Measurements from ENCODE around the gene ZNRF1. TPM values are rescaled to one million over a fixed set of nuclear protein-coding genes. Genes with fewer than 3 reads are reported as not detected.
A peak's percentile ranks its signal among the peaks of the same experiment; 100 is the strongest.

ZNRF1 gene
- total and polyA plus RNA-seq, 2 of the 13 experiments (the other 11 are each of a cell fraction or from before 2014, with no cell fraction given) = 43.9 to 58.7 TPM

- TF ChIP-seq GPBP1L1 (CRISPR knock-in tag; IDR thresholded peaks at IDR 0.05) = no peak
- TF ChIP-seq, protein P1, sequence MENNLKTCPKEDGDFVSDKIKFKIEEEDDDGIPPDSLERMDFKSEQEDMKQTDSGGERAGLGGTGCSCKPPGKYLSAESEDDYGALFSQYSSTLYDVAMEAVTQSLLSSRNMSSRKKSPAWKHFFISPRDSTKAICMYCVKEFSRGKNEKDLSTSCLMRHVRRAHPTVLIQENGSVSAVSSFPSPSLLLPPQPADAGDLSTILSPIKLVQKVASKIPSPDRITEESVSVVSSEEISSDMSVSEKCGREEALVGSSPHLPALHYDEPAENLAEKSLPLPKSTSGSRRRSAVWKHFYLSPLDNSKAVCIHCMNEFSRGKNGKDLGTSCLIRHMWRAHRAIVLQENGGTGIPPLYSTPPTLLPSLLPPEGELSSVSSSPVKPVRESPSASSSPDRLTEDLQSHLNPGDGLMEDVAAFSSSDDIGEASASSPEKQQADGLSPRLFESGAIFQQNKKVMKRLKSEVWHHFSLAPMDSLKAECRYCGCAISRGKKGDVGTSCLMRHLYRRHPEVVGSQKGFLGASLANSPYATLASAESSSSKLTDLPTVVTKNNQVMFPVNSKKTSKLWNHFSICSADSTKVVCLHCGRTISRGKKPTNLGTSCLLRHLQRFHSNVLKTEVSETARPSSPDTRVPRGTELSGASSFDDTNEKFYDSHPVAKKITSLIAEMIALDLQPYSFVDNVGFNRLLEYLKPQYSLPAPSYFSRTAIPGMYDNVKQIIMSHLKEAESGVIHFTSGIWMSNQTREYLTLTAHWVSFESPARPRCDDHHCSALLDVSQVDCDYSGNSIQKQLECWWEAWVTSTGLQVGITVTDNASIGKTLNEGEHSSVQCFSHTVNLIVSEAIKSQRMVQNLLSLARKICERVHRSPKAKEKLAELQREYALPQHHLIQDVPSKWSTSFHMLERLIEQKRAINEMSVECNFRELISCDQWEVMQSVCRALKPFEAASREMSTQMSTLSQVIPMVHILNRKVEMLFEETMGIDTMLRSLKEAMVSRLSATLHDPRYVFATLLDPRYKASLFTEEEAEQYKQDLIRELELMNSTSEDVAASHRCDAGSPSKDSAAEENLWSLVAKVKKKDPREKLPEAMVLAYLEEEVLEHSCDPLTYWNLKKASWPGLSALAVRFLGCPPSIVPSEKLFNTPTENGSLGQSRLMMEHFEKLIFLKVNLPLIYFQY (CRISPR knock-in tag; IDR thresholded peaks at IDR 0.05; ENCODE audit: borderline replicate concordance) = 0 out of 2 replicates have a peak, but pooled peaks have one; percentile 33
- peak; percentile 12; the same call in 1 of the 2 replicates for TF ChIP-seq REPIN1 (CRISPR knock-in tag; IDR thresholded peaks at IDR 0.05; ENCODE audit: borderline replicate concordance, low read depth)
- no peak for TF ChIP-seq ZNF615 (CRISPR knock-in tag; IDR thresholded peaks at IDR 0.05; ENCODE audit: borderline replicate concordance)
- peak; percentile 99 for TF ChIP-seq SP4 (CRISPR knock-in tag; IDR thresholded peaks at IDR 0.05)
- peak; percentile 69; the same call in 1 of the 2 replicates for TF ChIP-seq CBX5 (CRISPR knock-in tag; IDR thresholded peaks at IDR 0.05; ENCODE audit: borderline replicate concordance)
- peak; percentile 91 for TF ChIP-seq ZFY (CRISPR knock-in tag; IDR thresholded peaks at IDR 0.05)
- TF ChIP-seq ZNF24 (IDR thresholded peaks at IDR 0.05) = no peak
- TF ChIP-seq, protein P2, sequence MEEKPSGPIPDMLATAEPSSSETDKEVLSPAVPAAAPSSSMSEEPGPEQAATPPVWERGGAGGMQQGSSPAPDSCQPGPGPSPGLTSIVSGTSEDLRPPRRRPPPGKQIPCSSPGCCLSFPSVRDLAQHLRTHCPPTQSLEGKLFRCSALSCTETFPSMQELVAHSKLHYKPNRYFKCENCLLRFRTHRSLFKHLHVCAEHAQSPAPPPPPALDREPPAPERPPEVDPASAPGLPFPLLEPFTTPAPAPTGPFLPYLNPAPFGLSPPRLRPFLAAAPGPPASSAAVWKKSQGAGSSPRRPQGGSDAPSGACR (CRISPR knock-in tag; IDR thresholded peaks at IDR 0.05) = no peak
- peak; percentile 68; the same call in 1 of the 2 replicates for TF ChIP-seq ZFP41 (CRISPR knock-in tag; IDR thresholded peaks at IDR 0.05; ENCODE audit: borderline replicate concordance)
- 0 out of 2 replicates have a peak, but pooled peaks have one; percentile 9 for TF ChIP-seq PPARG (CRISPR knock-in tag; conservative IDR thresholded peaks at IDR 0.05)
- no peak for TF ChIP-seq ZNF674 (CRISPR knock-in tag; IDR thresholded peaks at IDR 0.05; ENCODE audit: low read depth)
- no peak for TF ChIP-seq CCAR2 (optimal IDR thresholded peaks at IDR 0.05; ENCODE audit: low read depth, low read length)
- no peak; the same call in none of the 2 replicates for TF ChIP-seq ZNF792 (CRISPR knock-in tag; IDR thresholded peaks at IDR 0.05)
- TF ChIP-seq ZNF30 (CRISPR knock-in tag; IDR thresholded peaks at IDR 0.05) = no peak
- no peak for TF ChIP-seq MTA3 (CRISPR knock-in tag; IDR thresholded peaks at IDR 0.05)
- peak; percentile 73 for TF ChIP-seq ZSCAN21 (CRISPR knock-in tag; IDR thresholded peaks at IDR 0.05; ENCODE audit: borderline replicate concordance)
- TF ChIP-seq, protein P3, sequence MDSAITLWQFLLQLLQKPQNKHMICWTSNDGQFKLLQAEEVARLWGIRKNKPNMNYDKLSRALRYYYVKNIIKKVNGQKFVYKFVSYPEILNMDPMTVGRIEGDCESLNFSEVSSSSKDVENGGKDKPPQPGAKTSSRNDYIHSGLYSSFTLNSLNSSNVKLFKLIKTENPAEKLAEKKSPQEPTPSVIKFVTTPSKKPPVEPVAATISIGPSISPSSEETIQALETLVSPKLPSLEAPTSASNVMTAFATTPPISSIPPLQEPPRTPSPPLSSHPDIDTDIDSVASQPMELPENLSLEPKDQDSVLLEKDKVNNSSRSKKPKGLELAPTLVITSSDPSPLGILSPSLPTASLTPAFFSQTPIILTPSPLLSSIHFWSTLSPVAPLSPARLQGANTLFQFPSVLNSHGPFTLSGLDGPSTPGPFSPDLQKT (CRISPR knock-in tag; IDR thresholded peaks at IDR 0.05; ENCODE audit: borderline replicate concordance) = no peak
- no peak for TF ChIP-seq ZMYM3 (CRISPR knock-in tag; IDR thresholded peaks at IDR 0.05)
- TF ChIP-seq, protein P4, sequence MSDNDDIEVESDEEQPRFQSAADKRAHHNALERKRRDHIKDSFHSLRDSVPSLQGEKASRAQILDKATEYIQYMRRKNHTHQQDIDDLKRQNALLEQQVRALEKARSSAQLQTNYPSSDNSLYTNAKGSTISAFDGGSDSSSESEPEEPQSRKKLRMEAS (IDR thresholded peaks at IDR 0.05) = peak; percentile 82; the same call in 1 of the 2 replicates
- TF ChIP-seq DR1 (CRISPR knock-in tag; IDR thresholded peaks at IDR 0.05) = no peak
These were observed 14.1 kb upstream of the ZNRF1 start, which contains the start of gene WDR59 (continued) for GRCh38 chr16:74984529-74985296.

Data from HepG2 (cell line).